ENCODE measurements around the gene MED14. TPM values are rescaled to one million over a fixed set of nuclear protein-coding genes. Genes with fewer than 3 reads are reported as not detected.

The MED14 gene
- total and polyA plus RNA-seq, 2 donors (not counting 1 experiment from before 2014, with no cell fraction given), result 26.4 to 63.5 TPM

DNA sequence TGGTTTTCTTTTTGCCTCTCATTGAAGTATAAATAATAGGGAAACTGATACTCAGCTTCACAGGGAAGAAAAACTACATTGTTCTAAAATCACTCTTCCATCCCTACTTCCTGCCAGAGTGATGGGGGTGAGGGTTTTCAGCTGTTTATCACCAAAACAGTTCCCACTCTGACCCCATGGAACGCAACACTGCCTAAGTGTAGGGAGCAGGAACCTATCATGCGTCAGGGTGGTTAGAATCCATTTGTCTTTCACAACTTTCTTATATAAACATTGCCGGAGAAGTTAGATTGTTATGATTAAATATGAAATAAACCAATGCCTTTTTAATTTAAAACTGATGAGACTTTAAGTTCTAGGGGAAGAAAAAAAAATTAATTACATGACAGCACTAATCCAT lies 128.0 kb downstream of the MED14 start:
- Histone ChIP-seq H3K27ac (ENCODE audit: low read length in 2 of 2) (no peak overlapping the region), H3K4me3 (ENCODE audit: control extremely low read depth in 1 of 5, extremely low read depth in 1 of 5, insufficient read depth in 1 of 5, low read depth in 2 of 5, low read length in 4 of 5) (no peak overlapping the region), H2AFZ (ENCODE audit: insufficient read depth, low read depth, low read length, poor library complexity, severe bottlenecking) (no peak overlapping the region), H3K9me3 (ENCODE audit: control extremely low read depth in 1 of 3, control insufficient read depth in 2 of 3, insufficient read depth in 1 of 3, low read length in 2 of 3) (no peaks in the 10 kb centered on the region), H3K4me1 (ENCODE audit: control insufficient read depth in 2 of 2, insufficient read depth in 2 of 2, low read length in 2 of 2) (no peaks in the 10 kb centered on the region), H3K36me3 (replicated peaks in 1 of 2; ENCODE audit: control extremely low read depth in 1 of 2, control insufficient read depth in 1 of 2, extremely low read depth in 1 of 2, insufficient read depth in 2 of 2, low read length in 1 of 2) (peaks cover 0 to 3% of the 10 kb centered on the region in 2 experiments), H3K4me2 (replicated peaks; ENCODE audit: low read depth, low read length, poor library complexity, severe bottlenecking) (no peak overlapping the region), H4K20me1 (ENCODE audit: control insufficient read depth, insufficient read depth, low read length, poor library complexity, severe bottlenecking) (no peaks in the 10 kb centered on the region), H3K9ac (ENCODE audit: low read length) (no peak overlapping the region), H3K79me2 (ENCODE audit: control insufficient read depth, insufficient read depth, low read length) (no peaks in the 10 kb centered on the region), H3K27me3 (replicated peaks in 1 of 4; ENCODE audit: control extremely low read depth in 1 of 4, control insufficient read depth in 3 of 4, insufficient read depth in 4 of 4, low read length in 3 of 4) (no peaks in the 10 kb centered on the region)
- H3K27me3 Mint-ChIP-seq, result no peaks in the 10 kb centered on the region
- ATAC-seq (ENCODE audit: low read depth), result no peak
- TF ChIP-seq EZH2 (IDR thresholded peaks at IDR 0.05; ENCODE audit: borderline replicate concordance, insufficient read depth, low read depth, low read length, poor library complexity, severe bottlenecking), result no peak
- TF ChIP-seq, protein P1, sequence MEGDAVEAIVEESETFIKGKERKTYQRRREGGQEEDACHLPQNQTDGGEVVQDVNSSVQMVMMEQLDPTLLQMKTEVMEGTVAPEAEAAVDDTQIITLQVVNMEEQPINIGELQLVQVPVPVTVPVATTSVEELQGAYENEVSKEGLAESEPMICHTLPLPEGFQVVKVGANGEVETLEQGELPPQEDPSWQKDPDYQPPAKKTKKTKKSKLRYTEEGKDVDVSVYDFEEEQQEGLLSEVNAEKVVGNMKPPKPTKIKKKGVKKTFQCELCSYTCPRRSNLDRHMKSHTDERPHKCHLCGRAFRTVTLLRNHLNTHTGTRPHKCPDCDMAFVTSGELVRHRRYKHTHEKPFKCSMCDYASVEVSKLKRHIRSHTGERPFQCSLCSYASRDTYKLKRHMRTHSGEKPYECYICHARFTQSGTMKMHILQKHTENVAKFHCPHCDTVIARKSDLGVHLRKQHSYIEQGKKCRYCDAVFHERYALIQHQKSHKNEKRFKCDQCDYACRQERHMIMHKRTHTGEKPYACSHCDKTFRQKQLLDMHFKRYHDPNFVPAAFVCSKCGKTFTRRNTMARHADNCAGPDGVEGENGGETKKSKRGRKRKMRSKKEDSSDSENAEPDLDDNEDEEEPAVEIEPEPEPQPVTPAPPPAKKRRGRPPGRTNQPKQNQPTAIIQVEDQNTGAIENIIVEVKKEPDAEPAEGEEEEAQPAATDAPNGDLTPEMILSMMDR (IDR thresholded peaks at IDR 0.05), result no peak
- no peaks in the 10 kb centered on the region for H3K9me3 Mint-ChIP-seq (ENCODE audit: insufficient read depth)
- no CpG with 5 or more reads among the region's 3 CpGs for WGBS (ENCODE audit: insufficient coverage)
- H3K4me3 Mint-ChIP-seq, result no peak overlapping the region
- no peak overlapping the region for H3K27ac Mint-ChIP-seq
- ChIA-PET CTCF (no interaction called here), POLR2A (no interaction called here)
- DNase-seq, result no peak
- no peaks in the 10 kb centered on the region for H3K4me1 Mint-ChIP-seq
- intact Hi-C loops (cut with micrococcal nuclease), result no loop called here

DNA sequence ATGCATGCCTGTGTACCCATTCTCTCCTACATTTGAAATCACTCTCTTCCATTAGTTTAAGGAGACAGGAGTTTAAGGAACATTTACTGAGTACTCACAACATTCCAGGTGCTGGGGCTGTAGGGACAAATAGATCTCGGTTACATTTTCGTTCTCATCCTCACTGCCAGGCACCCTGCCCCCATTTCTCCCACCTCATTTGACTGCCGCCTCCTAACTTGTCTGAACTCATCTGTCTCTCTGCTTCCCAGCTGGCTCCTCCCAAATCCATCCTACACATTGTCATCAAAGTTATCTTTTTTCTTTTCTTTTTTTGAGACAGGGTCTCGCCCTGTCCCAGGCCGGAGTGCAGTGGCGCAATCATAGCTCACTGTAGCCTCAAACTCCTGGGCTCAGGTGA lies 131.9 kb downstream of the MED14 start:
- POLR2A ChIA-PET, result no interaction called here
- TF ChIP-seq EZH2 (IDR thresholded peaks at IDR 0.05; ENCODE audit: borderline replicate concordance, insufficient read depth, low read depth, low read length, poor library complexity, severe bottlenecking), result no peak
- TF ChIP-seq, protein P1 (IDR thresholded peaks at IDR 0.05), result no peak
- Histone ChIP-seq H3K9me3 (ENCODE audit: control extremely low read depth in 1 of 3, control insufficient read depth in 2 of 3, insufficient read depth in 1 of 3, low read length in 2 of 3) (no peaks in the 10 kb centered on the region), H3K4me3 (ENCODE audit: control extremely low read depth in 1 of 5, extremely low read depth in 1 of 5, insufficient read depth in 1 of 5, low read depth in 2 of 5, low read length in 4 of 5) (no peak overlapping the region), H3K9ac (ENCODE audit: low read length) (no peak overlapping the region), H3K27ac (ENCODE audit: low read length in 2 of 2) (no peak overlapping the region), H3K79me2 (ENCODE audit: control insufficient read depth, insufficient read depth, low read length) (no peaks in the 10 kb centered on the region), H4K20me1 (ENCODE audit: control insufficient read depth, insufficient read depth, low read length, poor library complexity, severe bottlenecking) (no peaks in the 10 kb centered on the region), H2AFZ (ENCODE audit: insufficient read depth, low read depth, low read length, poor library complexity, severe bottlenecking) (no peak overlapping the region), H3K36me3 (replicated peaks in 1 of 2; ENCODE audit: control extremely low read depth in 1 of 2, control insufficient read depth in 1 of 2, extremely low read depth in 1 of 2, insufficient read depth in 2 of 2, low read length in 1 of 2) (peaks cover 0 to 21% of the 10 kb centered on the region in 2 experiments), H3K27me3 (replicated peaks in 1 of 4; ENCODE audit: control extremely low read depth in 1 of 4, control insufficient read depth in 3 of 4, insufficient read depth in 4 of 4, low read length in 3 of 4) (no peaks in the 10 kb centered on the region), H3K4me1 (ENCODE audit: control insufficient read depth in 2 of 2, insufficient read depth in 2 of 2, low read length in 2 of 2) (no peaks in the 10 kb centered on the region), H3K4me2 (replicated peaks; ENCODE audit: low read depth, low read length, poor library complexity, severe bottlenecking) (no peak overlapping the region)
- no peak for ATAC-seq (ENCODE audit: low read depth)
- Mint-ChIP-seq H3K27ac (no peak overlapping the region), H3K4me1 (no peaks in the 10 kb centered on the region), H3K4me3 (no peak overlapping the region), H3K9me3 (ENCODE audit: insufficient read depth) (no peaks in the 10 kb centered on the region), H3K27me3 (no peaks in the 10 kb centered on the region)
- intact Hi-C loops (cut with micrococcal nuclease), result no loop called here
- CTCF ChIA-PET, result interaction anchor here (0.7 kb wide), 1 partner anchor 13 kb away, joined by 3 read pairs; no protein-coding TSS in a partner anchor
- no peak for DNase-seq
- WGBS (ENCODE audit: insufficient coverage), result 100% methylated on average over 6 of the region's 6 CpGs

Other genes with a start within 250 kb of the MED14 start
- gene ATP6AP2, start 154.6 kb downstream of the MED14 start, total RNA-seq, result 53.3 and 57.8 TPM in 2 replicates
- 29.0 and 31.5 TPM in 2 replicates for gene ATP6AP2, start 154.6 kb downstream of the MED14 start, polyA plus RNA-seq
- gene MPC1L, start 112.1 kb downstream of the MED14 start, total RNA-seq, result not detected in 2 replicates
- gene MPC1L, start 112.1 kb downstream of the MED14 start, polyA plus RNA-seq, result not detected in 2 replicates
- gene CXorf38, start 88.0 kb downstream of the MED14 start, total RNA-seq, result 26.4 and 27.4 TPM in 2 replicates
- gene CXorf38, start 88.0 kb downstream of the MED14 start, polyA plus RNA-seq, result 28.1 and 34.1 TPM in 2 replicates

All from B cell (primary cell).